ENCODE data around the gene SUSD2.
"Not testable (repeated sequence)": the region's sequence is repeated elsewhere in the genome, so short reads cannot be mapped to it uniquely, and the experiment has no call there.

SUSD2 gene

DNA sequence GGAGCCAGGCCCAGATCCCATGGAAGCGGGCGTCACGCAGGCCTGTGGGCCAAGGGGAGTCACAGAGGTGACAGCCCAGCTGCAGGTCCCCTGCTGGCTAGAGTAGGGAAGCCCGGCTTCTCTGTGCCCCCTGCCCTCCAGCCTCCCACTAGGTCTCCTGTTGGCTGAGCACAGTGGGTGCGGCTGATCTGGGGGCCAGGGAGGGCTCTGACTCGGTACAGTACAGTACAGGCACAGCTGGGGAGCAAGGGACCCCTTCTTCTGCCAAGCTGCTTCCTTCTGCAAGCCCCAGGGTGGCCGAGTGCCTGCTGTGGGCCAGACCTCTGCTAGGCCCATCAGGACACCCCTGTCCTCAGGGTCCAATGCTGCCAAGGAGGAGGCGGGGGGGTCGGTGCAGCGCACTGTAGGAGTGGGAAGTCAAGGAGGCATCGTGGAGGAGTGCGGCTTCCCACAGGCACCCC lies 10.1 kb downstream of the SUSD2 start:
- DNase-seq (ENCODE audit: extremely low read depth, low read depth) = no peak
- TF ChIP-seq, protein P1, sequence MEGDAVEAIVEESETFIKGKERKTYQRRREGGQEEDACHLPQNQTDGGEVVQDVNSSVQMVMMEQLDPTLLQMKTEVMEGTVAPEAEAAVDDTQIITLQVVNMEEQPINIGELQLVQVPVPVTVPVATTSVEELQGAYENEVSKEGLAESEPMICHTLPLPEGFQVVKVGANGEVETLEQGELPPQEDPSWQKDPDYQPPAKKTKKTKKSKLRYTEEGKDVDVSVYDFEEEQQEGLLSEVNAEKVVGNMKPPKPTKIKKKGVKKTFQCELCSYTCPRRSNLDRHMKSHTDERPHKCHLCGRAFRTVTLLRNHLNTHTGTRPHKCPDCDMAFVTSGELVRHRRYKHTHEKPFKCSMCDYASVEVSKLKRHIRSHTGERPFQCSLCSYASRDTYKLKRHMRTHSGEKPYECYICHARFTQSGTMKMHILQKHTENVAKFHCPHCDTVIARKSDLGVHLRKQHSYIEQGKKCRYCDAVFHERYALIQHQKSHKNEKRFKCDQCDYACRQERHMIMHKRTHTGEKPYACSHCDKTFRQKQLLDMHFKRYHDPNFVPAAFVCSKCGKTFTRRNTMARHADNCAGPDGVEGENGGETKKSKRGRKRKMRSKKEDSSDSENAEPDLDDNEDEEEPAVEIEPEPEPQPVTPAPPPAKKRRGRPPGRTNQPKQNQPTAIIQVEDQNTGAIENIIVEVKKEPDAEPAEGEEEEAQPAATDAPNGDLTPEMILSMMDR (IDR thresholded peaks at IDR 0.05; ENCODE audit: low read depth, low read length) = no peak

DNA sequence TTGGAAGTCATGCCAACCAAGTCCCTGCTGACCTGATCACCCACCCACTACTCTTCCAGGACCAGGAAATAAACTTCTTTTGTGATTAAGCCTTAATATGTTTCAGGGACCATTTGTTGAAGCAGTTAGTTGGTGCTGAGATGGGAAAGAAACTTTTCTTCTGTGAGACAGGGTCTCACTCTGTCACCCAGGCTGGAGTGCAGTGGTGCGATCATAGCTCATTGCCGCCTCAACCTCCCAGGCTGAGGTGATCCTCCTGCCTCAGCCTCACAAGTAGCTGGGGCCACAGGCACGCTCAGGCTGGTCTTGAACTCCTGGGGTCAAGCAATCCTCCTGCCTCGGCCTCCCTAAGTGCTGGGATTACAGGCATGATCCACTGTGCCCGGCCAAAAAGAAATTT lies 10.6 kb downstream of the SUSD2 start:
- TF ChIP-seq, protein P1 (IDR thresholded peaks at IDR 0.05; ENCODE audit: low read depth, low read length) = no peak
- DNase-seq (ENCODE audit: extremely low read depth, low read depth) = no peak

DNA sequence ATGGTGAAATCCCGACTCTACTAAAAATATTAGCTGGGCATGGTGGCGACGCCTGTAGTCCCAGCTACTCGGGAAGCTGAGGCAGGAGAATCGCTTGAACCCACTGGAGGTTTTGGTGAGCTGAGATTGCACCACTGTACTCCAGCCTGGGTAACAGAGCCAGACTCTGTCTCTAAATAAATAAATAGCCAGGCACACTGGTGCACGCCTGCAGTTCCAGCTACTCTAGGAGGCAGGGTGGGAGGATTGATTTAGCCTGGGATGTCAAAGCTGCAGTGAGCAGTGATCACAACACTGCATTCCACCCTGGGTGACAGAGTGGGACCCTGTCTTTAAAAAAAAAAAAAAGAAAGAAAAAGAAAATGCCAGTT lies 17.4 kb downstream of the SUSD2 start:
- DNase-seq (ENCODE audit: extremely low read depth, low read depth) = no peak
- TF ChIP-seq, protein P1 (IDR thresholded peaks at IDR 0.05; ENCODE audit: low read depth, low read length) = no peak

DNA sequence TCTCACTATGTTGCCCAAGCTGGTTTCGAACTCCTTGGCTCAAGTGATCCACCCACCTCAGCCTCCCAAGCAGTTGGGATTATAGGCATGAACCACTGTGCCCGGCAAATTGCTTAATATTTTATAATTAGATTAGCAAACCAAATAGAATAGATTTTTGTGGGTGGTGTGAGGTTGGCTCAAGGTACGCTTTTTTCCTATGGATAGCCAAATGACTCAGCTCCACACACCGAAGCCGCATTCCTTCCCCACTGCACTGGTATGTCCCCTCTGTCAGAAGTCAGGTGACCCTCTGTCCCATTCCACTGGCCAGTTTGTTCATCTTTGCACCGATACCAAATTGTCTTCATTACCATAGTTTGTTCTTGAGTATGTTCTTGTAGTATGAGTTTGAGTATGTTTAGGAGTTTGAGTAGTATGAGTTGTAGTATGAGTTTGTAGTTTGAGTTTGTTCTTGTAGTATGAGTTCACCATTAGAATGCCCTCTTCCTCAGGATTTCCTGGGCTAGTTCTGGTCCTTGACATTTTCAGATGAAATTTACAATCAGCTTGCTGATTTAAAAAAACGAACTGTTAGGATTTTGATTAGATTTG lies 19.4 kb downstream of the SUSD2 start:
- TF ChIP-seq, protein P1 (IDR thresholded peaks at IDR 0.05; ENCODE audit: low read depth, low read length) = no peak
- no peak for DNase-seq (ENCODE audit: extremely low read depth, low read depth)

DNA sequence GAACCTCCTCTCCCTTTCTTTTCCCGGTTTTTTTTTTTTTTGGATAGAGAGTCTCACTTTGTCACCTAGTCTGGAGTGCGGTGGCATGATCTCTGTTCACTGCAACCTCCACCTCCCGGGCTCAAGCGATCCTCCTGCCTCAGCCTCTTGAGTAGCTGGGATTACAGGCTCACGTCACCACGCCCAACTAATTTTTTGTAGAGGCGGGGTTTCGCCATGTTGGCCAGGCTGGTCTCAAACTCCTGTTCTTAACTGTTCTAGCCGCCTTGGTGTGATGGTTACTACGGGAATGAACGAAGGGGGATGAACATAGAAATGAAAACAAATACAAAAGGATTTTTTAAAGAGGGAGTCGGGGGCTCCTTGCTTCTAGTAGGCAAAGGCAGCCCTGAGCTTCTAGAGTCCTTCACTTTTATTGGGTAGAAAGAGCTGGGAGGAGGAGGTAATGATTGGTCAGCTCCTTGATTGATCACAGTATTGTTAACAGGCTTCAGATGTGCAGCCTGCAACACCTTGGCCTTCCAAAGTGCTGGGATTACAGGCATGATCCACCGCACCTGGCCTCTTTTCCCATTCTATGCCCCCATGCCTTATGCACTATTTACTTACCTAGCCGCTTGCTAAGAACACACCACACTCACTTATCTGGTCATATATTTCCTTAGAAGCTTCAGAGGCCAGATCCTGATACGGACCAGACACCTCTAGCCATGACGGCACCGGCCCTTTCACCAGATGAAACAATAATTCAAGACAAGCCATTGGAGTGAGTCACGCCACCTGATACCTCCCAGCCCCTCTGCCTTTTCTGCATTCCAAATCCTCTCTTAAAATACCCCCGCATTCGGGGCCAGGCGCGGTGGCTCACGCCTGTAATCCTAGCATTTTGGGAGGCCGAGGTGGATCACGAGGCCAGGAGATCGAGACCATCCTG lies 20.7 kb downstream of the SUSD2 start:
- no peak for DNase-seq (ENCODE audit: extremely low read depth, low read depth)
- TF ChIP-seq, protein P1 (IDR thresholded peaks at IDR 0.05; ENCODE audit: low read depth, low read length) = no peak

DNA sequence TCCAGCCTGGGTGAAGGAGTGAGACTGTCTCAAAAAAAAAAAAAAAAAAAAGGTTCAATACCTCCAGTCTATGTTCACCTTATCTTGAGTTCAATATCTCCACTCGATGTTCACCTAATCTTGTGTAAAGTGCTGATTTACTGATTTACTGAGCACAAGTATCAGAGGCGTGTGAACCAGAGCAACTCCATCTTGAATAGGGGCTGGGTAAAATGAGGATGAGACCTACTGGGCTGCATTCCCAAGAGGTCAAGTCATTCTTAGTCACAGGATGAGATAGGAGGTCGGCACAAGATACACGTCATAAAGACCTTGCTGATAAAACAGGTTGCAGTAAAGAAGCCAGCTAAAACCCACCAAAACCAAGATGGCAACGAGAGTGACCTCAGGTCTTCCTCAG lies 22.6 kb downstream of the SUSD2 start:
- DNase-seq (ENCODE audit: extremely low read depth, low read depth) = not testable (repeated sequence)

DNA sequence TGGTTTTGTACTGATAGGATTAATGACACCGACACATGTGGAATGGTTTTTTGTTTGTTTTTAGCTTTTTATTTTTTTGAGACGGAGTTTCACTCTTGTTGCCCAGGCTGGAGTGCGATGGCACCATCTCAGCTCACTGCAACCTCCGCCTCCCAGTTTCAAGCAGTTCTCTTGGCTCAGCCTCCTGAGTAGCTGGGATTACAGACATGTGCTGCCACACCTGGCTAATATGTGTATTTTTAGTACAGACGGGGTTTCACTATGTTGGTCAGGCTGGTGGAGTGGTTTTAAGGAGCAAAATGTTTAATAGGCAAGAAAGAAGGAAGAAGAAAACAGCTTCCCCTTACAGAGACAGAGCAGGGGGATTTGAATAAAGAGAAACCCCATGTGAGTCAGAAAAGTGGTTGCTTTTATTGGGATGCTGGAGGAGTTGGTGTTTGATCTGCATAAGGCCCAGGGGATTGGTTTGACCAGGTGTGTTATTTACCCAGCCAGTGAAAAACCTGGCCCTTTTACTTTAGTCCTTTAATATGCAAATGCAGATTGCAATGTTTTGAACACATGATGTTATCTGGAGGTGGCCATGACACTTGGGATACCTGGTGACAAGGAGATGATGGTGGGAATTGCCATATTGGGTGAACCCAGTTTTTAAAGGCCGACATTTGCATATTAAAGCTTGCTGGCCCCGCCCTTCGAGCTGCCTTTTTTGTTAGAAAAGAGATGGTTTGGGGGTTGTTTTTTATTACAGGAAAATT lies 24.3 kb downstream of the SUSD2 start:
- DNase-seq (ENCODE audit: extremely low read depth, low read depth) = no peak
- TF ChIP-seq, protein P1 (IDR thresholded peaks at IDR 0.05; ENCODE audit: low read depth, low read length) = no peak

DNA sequence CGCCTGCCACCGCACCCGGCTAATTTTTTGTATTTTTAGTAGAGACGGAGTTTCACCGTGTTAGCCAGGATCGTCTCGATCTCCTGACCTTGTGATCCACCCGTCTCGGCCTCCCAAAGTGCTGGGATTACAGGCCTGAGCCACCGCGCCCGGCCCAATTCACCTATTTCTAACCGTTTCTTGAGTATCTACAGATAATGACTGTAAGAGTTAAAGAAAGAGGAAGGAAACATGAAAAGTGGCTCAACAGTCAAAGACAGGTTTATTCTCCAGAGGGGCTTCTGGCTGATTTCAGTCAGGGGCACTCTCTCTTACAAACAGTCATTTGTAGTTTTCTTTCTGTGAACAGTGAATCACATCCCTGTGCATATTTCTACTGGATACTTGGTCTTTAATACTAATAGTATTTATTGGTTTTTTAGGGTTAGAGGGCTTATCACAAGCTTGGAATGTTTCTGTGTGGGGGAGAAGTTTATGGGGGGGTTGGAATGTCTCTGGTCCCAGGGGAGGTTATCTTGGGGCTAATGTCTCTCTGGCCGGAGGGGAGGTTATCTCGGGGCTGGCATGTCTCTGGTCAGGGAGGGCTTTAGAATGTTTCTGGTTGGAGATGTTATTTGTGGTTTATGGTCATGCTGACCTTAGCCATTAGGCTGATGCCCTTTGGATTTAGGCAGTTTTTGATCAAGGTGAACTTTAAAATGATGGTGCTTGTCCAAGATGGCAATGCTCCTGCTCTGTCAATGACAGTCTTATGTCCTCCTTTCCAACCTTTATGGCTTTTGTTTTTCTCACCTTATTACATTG lies 25.4 kb downstream of the SUSD2 start:
- DNase-seq (ENCODE audit: extremely low read depth, low read depth) = not testable (repeated sequence)

Data from AG09319 (cell line).